DND-41 (cell line): ENCODE results near the gene DGKB.

ENCODE experiments used
- ATAC-seq: fragments of 200-7000 bp; cut with Tn5 transposase; 3 replicates; pipeline ENCODE4 v1.9.1; 2021; ENCODE audit warnings: low read depth; ENCODE audit not compliant: insufficient read depth
- DNase-seq: peaks from one replicate; pipeline ENCODE4 v3.0.0-alpha.2; 2020
- H2AFZ ChIP-seq: 2 replicates; pipeline ENCODE4 v1.6.0; 2012; ENCODE audit warnings: low read depth, low read length
- H3K27ac ChIP-seq: 2 replicates; pipeline ENCODE4 v1.5.1; 2012; ENCODE audit warnings: low read length, inconsistent platforms
- H3K27me3 ChIP-seq: fragments of 200-600 bp; sonication (generic); 2 replicates; pipeline ENCODE4 v1.6.0; 2012; ENCODE audit warnings: low read length, mild to moderate bottlenecking, inconsistent platforms; ENCODE audit not compliant: insufficient read depth, poor library complexity
- H3K36me3 ChIP-seq: 2 replicates; pipeline ENCODE4 v1.5.1; 2012; ENCODE audit warnings: low read length, inconsistent platforms; ENCODE audit not compliant: insufficient read depth
- H3K4me1 ChIP-seq: 2 replicates; pipeline ENCODE4 v1.5.1; 2012; ENCODE audit warnings: mild to moderate bottlenecking, low read length; ENCODE audit not compliant: insufficient read depth
- H3K4me2 ChIP-seq: 2 replicates; pipeline ENCODE4 v1.6.0; 2012; ENCODE audit warnings: mild to moderate bottlenecking, moderate library complexity, low read length, inconsistent platforms; ENCODE audit not compliant: insufficient read depth
- H3K4me3 ChIP-seq, 2 experiments: fragments of 200-600 bp in 1 of 2; shearing (Covaris generic) in 1 of 2; 2 replicates each; pipeline ENCODE4 v1.5.1; 2012 to 2016; ENCODE audit warnings: inconsistent platforms in 2 of 2, low read length in 2 of 2, mild to moderate bottlenecking in 2 of 2, low read depth in 1 of 2, moderate library complexity in 1 of 2
- H3K79me2 ChIP-seq: 2 replicates; pipeline ENCODE4 v1.6.0; 2012; ENCODE audit warnings: low read length, inconsistent platforms; ENCODE audit not compliant: insufficient read depth
- H3K9ac ChIP-seq: 2 replicates; pipeline ENCODE4 v1.6.0; 2012; ENCODE audit warnings: low read depth, mild to moderate bottlenecking, inconsistent platforms, low read length, moderate library complexity
- H3K9me3 ChIP-seq: 2 replicates; pipeline ENCODE4 v1.5.1; 2012; ENCODE audit warnings: low read length, moderate library complexity, mild to moderate bottlenecking, inconsistent platforms; ENCODE audit not compliant: insufficient read depth, severe bottlenecking
- H4K20me1 ChIP-seq: 2 replicates; pipeline ENCODE4 v1.6.0; 2012; ENCODE audit warnings: low read length; ENCODE audit not compliant: insufficient read depth
- CTCF ChIP-seq: IDR thresholded peaks from 2 replicates; pipeline ENCODE4 v1.5.1; 2012; ENCODE audit warnings: borderline replicate concordance, low read length, moderate library complexity, mild to moderate bottlenecking; ENCODE audit not compliant: poor library complexity, severe bottlenecking; ENCODE audit errors: extremely low read depth
- EZH2 ChIP-seq: IDR thresholded peaks from 3 replicates; pipeline ENCODE4 v1.6.1; 2012; ENCODE audit warnings: borderline replicate concordance, low read depth, mild to moderate bottlenecking, moderate library complexity, low read length, inconsistent platforms; ENCODE audit not compliant: severe bottlenecking

DGKB gene

GRCh38 chr7:14626076-14626475 is 276.5 kb downstream of the DGKB start:
- Histone ChIP-seq H3K27ac (no peak overlapping the region), H3K27me3 (no peaks in the 10 kb centered on the region), H2AFZ (no peak overlapping the region), H3K4me2 (no peak overlapping the region), H3K9ac (no peak overlapping the region), H3K4me1 (no peaks in the 10 kb centered on the region), H3K4me3 (no peak overlapping the region), H3K36me3 (no peaks in the 10 kb centered on the region), H3K9me3 (no peaks in the 10 kb centered on the region), H3K79me2 (no peaks in the 10 kb centered on the region), H4K20me1 (no peaks in the 10 kb centered on the region)
- ATAC-seq = no peak
- TF ChIP-seq CTCF = no peak
- TF ChIP-seq EZH2 = no peak
- no peak for DNase-seq

- no peaks in the 10 kb centered on the region for H3K9me3 ChIP-seq
- TF ChIP-seq EZH2 (no peak), CTCF (no peak)
- no peak overlapping the region for H3K27ac ChIP-seq
- H3K4me3 ChIP-seq = no peak overlapping the region
- no peaks in the 10 kb centered on the region for H3K4me1 ChIP-seq
- no peaks in the 10 kb centered on the region for H3K27me3 ChIP-seq
- H3K36me3 ChIP-seq = no peaks in the 10 kb centered on the region
- no peak overlapping the region for H2AFZ ChIP-seq
- no peaks in the 10 kb centered on the region for H4K20me1 ChIP-seq
- DNase-seq = no peak
- no peaks in the 10 kb centered on the region for H3K79me2 ChIP-seq
- no peak overlapping the region for H3K9ac ChIP-seq
- H3K4me2 ChIP-seq = no peak overlapping the region
- ATAC-seq = no peak
Measured at GRCh38 chr7:14622559-14622958, 280.0 kb downstream of the DGKB start.

- Histone ChIP-seq H3K36me3 (no peaks in the 10 kb centered on the region), H3K27ac (no peak overlapping the region), H3K79me2 (no peaks in the 10 kb centered on the region), H4K20me1 (no peaks in the 10 kb centered on the region), H3K4me2 (no peak overlapping the region), H3K4me3 (no peak overlapping the region), H2AFZ (no peak overlapping the region), H3K4me1 (no peaks in the 10 kb centered on the region), H3K9ac (no peak overlapping the region), H3K9me3 (no peaks in the 10 kb centered on the region), H3K27me3 (no peaks in the 10 kb centered on the region)
- no peak for DNase-seq
- no peak for TF ChIP-seq EZH2
- TF ChIP-seq CTCF = no peak
- no peak for ATAC-seq
Measured at GRCh38 chr7:14606101-14606500, 296.4 kb downstream of the DGKB start.

GRCh38 chr7:14604606-14605005 is 297.9 kb downstream of the DGKB start:
- H3K4me1 ChIP-seq = no peaks in the 10 kb centered on the region
- H3K79me2 ChIP-seq = no peaks in the 10 kb centered on the region
- H3K4me2 ChIP-seq = no peak overlapping the region
- H3K36me3 ChIP-seq = no peaks in the 10 kb centered on the region
- H3K27ac ChIP-seq = no peak overlapping the region
- no peak for DNase-seq
- H3K9ac ChIP-seq = no peak overlapping the region
- no peak overlapping the region for H2AFZ ChIP-seq
- TF ChIP-seq CTCF = no peak
- no peaks in the 10 kb centered on the region for H3K27me3 ChIP-seq
- no peaks in the 10 kb centered on the region for H4K20me1 ChIP-seq
- no peak overlapping the region for H3K4me3 ChIP-seq
- no peak for ATAC-seq
- no peaks in the 10 kb centered on the region for H3K9me3 ChIP-seq
